Parathyroid adenoma (tissue), 2 donors: ENCODE results near the gene FAM9C.

Experiments
- H2AFZ ChIP-seq: fragments of 300-600 bp; sonication (generic); one replicate; pipeline ENCODE4 v1.7.0; 2017; ENCODE audit warnings: antibody characterized with exemption, mild to moderate bottlenecking
- H3K27ac ChIP-seq: fragments of 300-600 bp; sonication (generic); one replicate; pipeline ENCODE4 v1.7.0; 2017
- H3K27me3 ChIP-seq: fragments of 300-600 bp; sonication (generic); one replicate; pipeline ENCODE4 v1.7.0; 2017; ENCODE audit warnings: low read length; ENCODE audit not compliant: control insufficient read depth, insufficient read depth
- H3K36me3 ChIP-seq: fragments of 300-600 bp; sonication (generic); one replicate; pipeline ENCODE4 v1.7.0; 2017; ENCODE audit warnings: low read length; ENCODE audit not compliant: control insufficient read depth, insufficient read depth
- H3K4me1 ChIP-seq: fragments of 300-600 bp; sonication (generic); one replicate; pipeline ENCODE4 v1.7.0; 2017; ENCODE audit warnings: control low read depth
- H3K4me2 ChIP-seq: fragments of 300-600 bp; sonication (generic); one replicate; pipeline ENCODE4 v1.7.0; 2017; ENCODE audit warnings: low read length
- H3K4me3 ChIP-seq: fragments of 300-600 bp; sonication (generic); one replicate; pipeline ENCODE4 v1.7.0; 2017; ENCODE audit warnings: low read depth, low read length
- H3K79me2 ChIP-seq: fragments of 300-600 bp; sonication (generic); one replicate; pipeline ENCODE4 v1.7.0; 2017; ENCODE audit warnings: control low read depth
- H3K9ac ChIP-seq: fragments of 300-600 bp; sonication (generic); one replicate; pipeline ENCODE4 v1.7.0; 2017; ENCODE audit warnings: mild to moderate bottlenecking
- H3K9me3 ChIP-seq: fragments of 300-600 bp; sonication (generic); one replicate; pipeline ENCODE4 v1.7.0; 2017; ENCODE audit warnings: low read length; ENCODE audit not compliant: control insufficient read depth
- CTCF ChIP-seq: fragments of 300-600 bp; sonication (generic); IDR thresholded peaks from one replicate; pipeline ENCODE4 v1.7.0; 2017; ENCODE audit warnings: antibody characterized with exemption, mild to moderate bottlenecking
- donor health status: primary hyperparathyroidism.

FAM9C gene

DNA sequence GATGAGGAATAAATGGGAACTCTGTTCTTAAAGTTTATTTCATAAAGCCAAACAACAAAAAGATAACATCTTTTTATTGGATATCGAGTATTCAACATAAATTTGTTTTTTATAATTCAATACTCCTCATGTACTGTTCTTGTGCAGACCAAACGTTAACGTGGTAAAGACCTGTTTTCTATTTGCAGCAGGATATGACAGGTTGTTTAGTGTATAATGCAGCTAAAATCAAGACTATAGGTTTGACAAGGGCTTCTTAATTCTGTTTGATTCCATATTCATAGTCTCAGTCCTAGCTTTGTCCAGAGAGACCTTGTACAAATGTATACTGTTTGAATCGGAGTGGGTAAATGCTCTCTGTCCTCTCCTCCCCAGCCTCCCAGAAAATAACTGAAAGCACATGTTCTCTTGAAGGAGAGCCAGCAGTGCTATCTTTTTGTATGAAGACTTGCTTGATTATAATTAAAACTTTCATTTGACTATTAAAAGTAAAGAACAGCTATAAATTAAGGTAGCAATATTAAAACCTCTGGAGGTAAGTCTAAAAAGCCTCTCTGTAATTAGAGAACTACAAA, 51.8 kb downstream of the FAM9C start:
- H3K9me3 ChIP-seq: no peaks in the 10 kb centered on the region
- H3K4me1 ChIP-seq: no peaks in the 10 kb centered on the region
- H3K27me3 ChIP-seq: no peaks in the 10 kb centered on the region
- H3K27ac ChIP-seq: no peak overlapping the region
- H2AFZ ChIP-seq: no peak overlapping the region
- no peaks in the 10 kb centered on the region for H3K79me2 ChIP-seq
- TF ChIP-seq CTCF: no peak
- no peaks in the 10 kb centered on the region for H3K36me3 ChIP-seq
- no peak overlapping the region for H3K9ac ChIP-seq
- no peak overlapping the region for H3K4me2 ChIP-seq
- no peak overlapping the region for H3K4me3 ChIP-seq

DNA sequence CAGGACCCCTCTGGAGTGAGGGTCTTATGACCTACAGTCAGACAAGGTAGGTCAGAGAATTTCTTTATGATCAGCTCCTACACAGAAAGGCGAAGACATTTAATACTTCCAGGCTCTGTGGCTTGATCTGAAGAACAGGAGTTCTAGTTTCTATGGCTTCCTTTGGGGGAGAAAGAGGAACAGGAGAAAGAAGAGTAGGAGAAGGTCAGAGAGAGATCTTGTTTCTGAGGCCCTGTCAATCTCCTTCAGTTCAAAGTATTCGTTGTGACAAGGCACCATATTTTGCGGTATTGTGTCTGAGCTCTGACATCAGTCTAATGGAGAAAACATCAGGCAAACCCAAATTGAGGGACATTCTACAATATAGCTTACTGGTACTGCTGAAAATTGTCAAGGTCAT, 52.8 kb downstream of the FAM9C start:
- no peak for TF ChIP-seq CTCF
- Histone ChIP-seq H3K4me2 (no peak overlapping the region), H3K9me3 (no peaks in the 10 kb centered on the region), H3K36me3 (no peaks in the 10 kb centered on the region), H3K79me2 (no peaks in the 10 kb centered on the region), H2AFZ (no peak overlapping the region), H3K27me3 (no peaks in the 10 kb centered on the region), H3K9ac (no peak overlapping the region), H3K27ac (no peak overlapping the region), H3K4me3 (no peak overlapping the region), H3K4me1 (no peaks in the 10 kb centered on the region)

GRCh38 chrX:12989461-12989860, 55.0 kb downstream of the FAM9C start:
- Histone ChIP-seq H3K27ac (no peak overlapping the region), H3K9me3 (no peaks in the 10 kb centered on the region)

DNA sequence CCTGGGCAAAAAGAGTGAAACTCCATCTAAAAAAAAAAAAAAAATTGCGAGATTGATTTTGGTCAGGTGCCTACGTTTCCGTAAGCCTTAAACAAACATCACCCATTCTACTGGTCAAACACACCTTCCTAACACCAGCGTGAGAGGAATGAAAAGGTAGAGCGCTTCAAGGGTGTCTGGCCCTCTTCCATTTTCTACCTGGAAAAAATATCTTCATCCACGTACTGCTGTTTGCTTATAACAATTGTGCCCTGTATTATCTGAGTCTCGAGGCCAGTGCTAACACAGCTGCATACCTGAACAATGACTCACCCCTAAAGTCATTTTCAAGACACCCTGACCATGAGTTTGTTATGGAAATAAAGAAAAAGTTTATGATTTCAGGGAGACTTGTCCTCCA, 55.6 kb downstream of the FAM9C start:
- H3K36me3 ChIP-seq: no peaks in the 10 kb centered on the region
- no peaks in the 10 kb centered on the region for H3K4me1 ChIP-seq
- no peaks in the 10 kb centered on the region for H3K79me2 ChIP-seq
- H2AFZ ChIP-seq: no peak overlapping the region
- no peak overlapping the region for H3K4me3 ChIP-seq
- H3K4me2 ChIP-seq: no peak overlapping the region
- no peaks in the 10 kb centered on the region for H3K9me3 ChIP-seq
- H3K9ac ChIP-seq: no peak overlapping the region
- no peak for TF ChIP-seq CTCF
- H3K27ac ChIP-seq: no peak overlapping the region
- H3K27me3 ChIP-seq: no peaks in the 10 kb centered on the region

More at GRCh38 chrX:12989461-12989860, 55.0 kb downstream of the FAM9C start:
- Histone ChIP-seq H3K4me1 (no peaks in the 10 kb centered on the region), H3K79me2 (no peaks in the 10 kb centered on the region), H3K4me2 (no peak overlapping the region), H2AFZ (no peak overlapping the region), H3K36me3 (no peaks in the 10 kb centered on the region), H3K4me3 (no peak overlapping the region), H3K9ac (no peak overlapping the region), H3K27me3 (no peaks in the 10 kb centered on the region)
- TF ChIP-seq CTCF: no peak

- Histone ChIP-seq H3K9me3 (no peaks in the 10 kb centered on the region), H3K4me1 (no peaks in the 10 kb centered on the region), H3K27me3 (no peaks in the 10 kb centered on the region), H3K4me3 (no peak overlapping the region), H3K36me3 (no peaks in the 10 kb centered on the region), H3K4me2 (no peak overlapping the region), H3K9ac (no peak overlapping the region), H3K79me2 (no peaks in the 10 kb centered on the region), H3K27ac (no peak overlapping the region), H2AFZ (no peak overlapping the region)
- no peak for TF ChIP-seq CTCF
Observed at GRCh38 chrX:12987900-12988594, 56.4 kb downstream of the FAM9C start.
